Endothelial cell of umbilical vein (primary cell): ENCODE results near the gene CMTM6.

Source experiments
- CTCF ChIP-seq, 2 donors: IDR thresholded peaks; 1 replicate in 1 of 2; 2 replicates in 1 of 2; pipeline ENCODE4 v1.5.1; 2011; ENCODE audit warnings: low read length in 2 of 2, mild to moderate bottlenecking in 2 of 2, moderate library complexity in 2 of 2, control low read depth in 1 of 2, inconsistent platforms in 1 of 2, low read depth in 1 of 2; ENCODE audit not compliant: insufficient read depth in 1 of 2; ENCODE audit errors: extremely low read depth in 1 of 2
- MYC ChIP-seq: IDR thresholded peaks from one replicate; pipeline ENCODE4 v1.6.1; 2011; ENCODE audit warnings: mild to moderate bottlenecking, low read depth, low read length
- POLR2A ChIP-seq: IDR thresholded peaks from 2 replicates; pipeline ENCODE4 v1.6.1; 2012; ENCODE audit warnings: low read depth, mild to moderate bottlenecking, control low read depth, low read length

GRCh38 chr3:32531010-32531647 is 28.5 kb upstream of the CMTM6 start:
- TF ChIP-seq MYC = no peak
- TF ChIP-seq POLR2A = no peak
- no peak for TF ChIP-seq CTCF (IDR thresholded peaks at IDR 0.05; ENCODE audit: extremely low read depth in 1 of 2, insufficient read depth in 1 of 2, low read depth in 1 of 2, low read length in 2 of 2)
